DOHH2 (cell line): ENCODE data around the gene CYTH1.
A peak's percentile ranks its signal among the peaks of the same experiment; 100 is the strongest.

ENCODE experiments used
- H3F3A ChIP-seq: fragments of 200-600 bp; sonication (generic), shearing (Covaris generic); 2 replicates; pipeline ENCODE4 v1.6.0; 2016; ENCODE audit warnings: antibody characterized with exemption, mild to moderate bottlenecking; ENCODE audit not compliant: control insufficient read depth, insufficient read depth
- H3K27ac ChIP-seq: fragments of 200-600 bp; sonication (generic); 2 replicates; pipeline ENCODE4 v1.5.1; 2014; ENCODE audit warnings: low read depth, mild to moderate bottlenecking, low read length, moderate library complexity
- H3K27me3 ChIP-seq: fragments of 200-600 bp; sonication (generic); 2 replicates; pipeline ENCODE4 v1.6.1; 2014; ENCODE audit warnings: mild to moderate bottlenecking, low read length, mixed read lengths; ENCODE audit not compliant: control insufficient read depth
- H3K36me3 ChIP-seq: fragments of 200-600 bp; sonication (generic); 2 replicates; pipeline ENCODE4 v1.6.1; 2014; ENCODE audit warnings: mild to moderate bottlenecking, low read length, moderate library complexity, mixed read lengths; ENCODE audit not compliant: control insufficient read depth
- H3K4me1 ChIP-seq: fragments of 200-600 bp; sonication (generic); 2 replicates; pipeline ENCODE4 v1.6.1; 2014; ENCODE audit warnings: mild to moderate bottlenecking, low read length, mixed read lengths; ENCODE audit not compliant: control insufficient read depth
- H3K4me2 ChIP-seq: fragments of 200-600 bp; sonication (generic); 2 replicates; pipeline ENCODE4 v1.6.0; 2014; ENCODE audit warnings: mild to moderate bottlenecking, low read length, moderate library complexity
- H3K4me3 ChIP-seq: fragments of 200-600 bp; sonication (generic); 2 replicates; pipeline ENCODE4 v1.5.1; 2014; ENCODE audit warnings: mild to moderate bottlenecking, low read length, mixed read lengths
- H3K79me2 ChIP-seq: fragments of 200-600 bp; sonication (generic); 2 replicates; pipeline ENCODE4 v1.6.1; 2014; ENCODE audit warnings: mild to moderate bottlenecking, low read length, mixed read lengths; ENCODE audit not compliant: control insufficient read depth
- H3K9me2 ChIP-seq: fragments of 200-600 bp; sonication (generic); replicated peaks from 2 replicates; pipeline ENCODE4 v1.6.1; 2014; ENCODE audit warnings: mild to moderate bottlenecking, low read length, mixed read lengths; ENCODE audit not compliant: control insufficient read depth
- H3K9me3 ChIP-seq: fragments of 200-600 bp; sonication (generic); 2 replicates; pipeline ENCODE4 v1.6.1; 2014; ENCODE audit warnings: antibody characterized with exemption, low read length, mixed read lengths; ENCODE audit not compliant: control insufficient read depth, insufficient read depth
- H4K20me1 ChIP-seq: fragments of 200-600 bp; sonication (generic); 2 replicates; pipeline ENCODE4 v1.6.0; 2014; ENCODE audit warnings: low read depth, mild to moderate bottlenecking, antibody characterized with exemption, low read length, moderate library complexity; ENCODE audit not compliant: control insufficient read depth, insufficient read depth
- EZH2phosphoT487 ChIP-seq: fragments of 200-600 bp; sonication (generic); IDR thresholded peaks from 2 replicates; pipeline ENCODE4 v1.6.1; 2017; ENCODE audit warnings: borderline replicate concordance, mild to moderate bottlenecking, antibody characterized with exemption, low read length, moderate library complexity, mixed read lengths
- TF ChIP-seq, protein P1 (sequence below): fragments of 200-600 bp; sonication (generic); IDR thresholded peaks from one replicate; pipeline ENCODE4 v1.5.1; 2014; ENCODE audit warnings: antibody characterized with exemption, mild to moderate bottlenecking, low read depth, low read length; ENCODE audit not compliant: poor library complexity, severe bottlenecking

The CYTH1 gene

DNA sequence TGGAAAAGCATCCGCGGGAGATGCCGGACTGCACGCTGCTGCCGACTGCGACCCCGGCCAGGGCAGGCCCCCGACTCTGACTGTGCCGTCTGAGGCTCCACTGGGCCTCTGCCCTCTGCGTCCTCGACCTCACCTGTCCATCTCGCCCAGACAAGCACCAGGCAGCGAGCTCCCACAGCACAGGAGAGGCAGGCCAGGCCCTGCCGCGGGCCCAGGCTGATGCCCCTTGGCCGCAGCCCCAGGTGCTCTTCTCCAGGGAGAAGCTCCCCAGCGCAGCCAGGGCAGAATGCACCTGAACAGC, 106.8 kb downstream of the CYTH1 start:
- TF ChIP-seq EZH2phosphoT487: no peak
- TF ChIP-seq, protein P1, sequence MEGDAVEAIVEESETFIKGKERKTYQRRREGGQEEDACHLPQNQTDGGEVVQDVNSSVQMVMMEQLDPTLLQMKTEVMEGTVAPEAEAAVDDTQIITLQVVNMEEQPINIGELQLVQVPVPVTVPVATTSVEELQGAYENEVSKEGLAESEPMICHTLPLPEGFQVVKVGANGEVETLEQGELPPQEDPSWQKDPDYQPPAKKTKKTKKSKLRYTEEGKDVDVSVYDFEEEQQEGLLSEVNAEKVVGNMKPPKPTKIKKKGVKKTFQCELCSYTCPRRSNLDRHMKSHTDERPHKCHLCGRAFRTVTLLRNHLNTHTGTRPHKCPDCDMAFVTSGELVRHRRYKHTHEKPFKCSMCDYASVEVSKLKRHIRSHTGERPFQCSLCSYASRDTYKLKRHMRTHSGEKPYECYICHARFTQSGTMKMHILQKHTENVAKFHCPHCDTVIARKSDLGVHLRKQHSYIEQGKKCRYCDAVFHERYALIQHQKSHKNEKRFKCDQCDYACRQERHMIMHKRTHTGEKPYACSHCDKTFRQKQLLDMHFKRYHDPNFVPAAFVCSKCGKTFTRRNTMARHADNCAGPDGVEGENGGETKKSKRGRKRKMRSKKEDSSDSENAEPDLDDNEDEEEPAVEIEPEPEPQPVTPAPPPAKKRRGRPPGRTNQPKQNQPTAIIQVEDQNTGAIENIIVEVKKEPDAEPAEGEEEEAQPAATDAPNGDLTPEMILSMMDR: no peak
- no peaks in the 10 kb centered on the region for H3K4me1 ChIP-seq
- no peaks in the 10 kb centered on the region for H3K79me2 ChIP-seq
- no peaks in the 10 kb centered on the region for H3K9me3 ChIP-seq
- no peak overlapping the region for H3K4me2 ChIP-seq
- no peaks in the 10 kb centered on the region for H4K20me1 ChIP-seq
- no peak overlapping the region for H3K4me3 ChIP-seq
- no peaks in the 10 kb centered on the region for H3K9me2 ChIP-seq
- peaks cover 10% of the 10 kb centered on the region for H3F3A ChIP-seq
- no peaks in the 10 kb centered on the region for H3K27me3 ChIP-seq
- no peak overlapping the region for H3K27ac ChIP-seq
- H3K36me3 ChIP-seq: peaks cover 68% of the 10 kb centered on the region

DNA sequence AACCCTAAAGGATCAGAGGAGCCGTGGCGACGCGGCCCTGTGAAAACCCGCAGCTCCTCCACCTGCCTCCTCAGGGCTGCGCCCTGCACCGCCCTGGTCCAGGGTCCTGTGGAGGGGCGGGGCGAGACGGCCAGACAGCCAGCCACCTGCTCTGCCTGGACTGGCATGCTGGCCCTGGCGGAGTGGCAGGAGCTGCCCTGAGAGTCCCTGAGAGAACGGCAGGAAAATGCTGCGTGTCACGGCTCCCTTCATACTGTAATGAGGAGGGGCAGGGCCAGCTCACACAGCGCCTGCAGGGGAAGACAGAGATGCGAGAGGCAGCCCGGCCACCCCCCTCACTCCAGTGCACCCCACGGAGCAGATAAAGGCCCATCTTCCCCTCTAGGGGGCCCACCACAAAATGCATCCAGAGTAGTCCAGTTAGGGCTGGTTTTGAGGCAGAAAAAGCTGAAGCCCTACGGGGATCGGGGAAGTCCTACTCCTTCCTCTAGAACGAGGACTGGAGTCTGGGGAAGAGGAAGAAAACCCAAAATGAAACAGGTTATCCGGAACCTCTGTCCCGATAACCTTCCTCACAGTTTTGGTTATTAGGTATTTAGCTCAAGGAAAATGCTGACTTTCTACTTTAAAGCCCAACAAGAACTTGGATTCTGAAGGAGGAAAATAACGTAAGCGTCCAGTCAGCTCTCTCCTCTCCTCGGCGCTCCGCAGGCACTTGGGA, 107.3 kb downstream of the CYTH1 start:
- no peak overlapping the region for H3K27ac ChIP-seq

DNA sequence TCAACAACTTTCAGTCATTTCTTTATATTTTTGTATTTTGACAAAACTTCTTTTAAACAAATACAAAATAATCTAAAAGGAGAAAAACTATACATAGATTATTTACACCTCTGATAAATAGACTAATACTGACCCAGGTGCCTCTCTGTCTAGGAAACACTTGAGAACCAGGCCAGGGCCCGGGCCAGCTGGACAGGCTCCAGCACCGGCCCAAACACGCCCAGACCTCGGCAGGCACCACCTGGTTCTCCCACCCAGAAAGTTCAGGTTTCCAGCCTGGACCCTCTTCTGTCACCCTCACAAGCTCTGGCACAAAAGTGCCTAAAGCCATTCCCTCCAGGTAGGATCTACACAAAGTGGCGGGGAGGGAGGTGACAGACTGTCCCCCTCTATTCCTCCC, 107.9 kb downstream of the CYTH1 start:
- no peak overlapping the region for H3K27ac ChIP-seq
- no peaks in the 10 kb centered on the region for H3K27me3 ChIP-seq
- no peaks in the 10 kb centered on the region for H3K9me3 ChIP-seq
- H3K4me2 ChIP-seq: no peak overlapping the region
- no peaks in the 10 kb centered on the region for H4K20me1 ChIP-seq
- no peaks in the 10 kb centered on the region for H3K4me1 ChIP-seq
- H3K79me2 ChIP-seq: no peaks in the 10 kb centered on the region
- H3K4me3 ChIP-seq: no peak overlapping the region
- H3K36me3 ChIP-seq: peaks cover 57% of the 10 kb centered on the region
- peaks cover 10% of the 10 kb centered on the region for H3F3A ChIP-seq
- TF ChIP-seq, protein P1: no peak
- no peak for TF ChIP-seq EZH2phosphoT487
- no peaks in the 10 kb centered on the region for H3K9me2 ChIP-seq

More for the DNA sequence above, 107.3 kb downstream of the CYTH1 start:
- peaks cover 10% of the 10 kb centered on the region for H3F3A ChIP-seq
- no peaks in the 10 kb centered on the region for H3K27me3 ChIP-seq
- H3K9me3 ChIP-seq: no peaks in the 10 kb centered on the region
- H3K36me3 ChIP-seq: peaks cover 63% of the 10 kb centered on the region
- H3K4me1 ChIP-seq: no peaks in the 10 kb centered on the region
- H3K79me2 ChIP-seq: no peaks in the 10 kb centered on the region
- no peaks in the 10 kb centered on the region for H4K20me1 ChIP-seq
- no peak overlapping the region for H3K4me3 ChIP-seq
- no peak overlapping the region for H3K4me2 ChIP-seq
- TF ChIP-seq, protein P1: peak; percentile 22
- no peak for TF ChIP-seq EZH2phosphoT487
- H3K9me2 ChIP-seq: no peaks in the 10 kb centered on the region
